Bronchial epithelial cell (primary cell): ENCODE measurements around the gene ACOX3. TPM values are rescaled to one million over a fixed set of nuclear protein-coding genes. Genes with fewer than 3 reads are reported as not detected.

ENCODE experiments used
- DNase-seq: peaks from one replicate; pipeline ENCODE4 v3.0.0-alpha.2; 2010; ENCODE audit warnings: low read depth
- FAIRE-seq: peaks from 2 replicates; lab custom pipeline; 2011; peaks lifted over from hg19 to GRCh38; lab: Jason Lieb, UNC
- H3K27me3 ChIP-seq: 2 replicates; pipeline ENCODE4 v1.5.1; 2011; ENCODE audit warnings: low read length; ENCODE audit not compliant: control insufficient read depth, insufficient read depth
- H3K36me3 ChIP-seq: 2 replicates; pipeline ENCODE4 v1.5.1; 2011; ENCODE audit warnings: low read length; ENCODE audit not compliant: control insufficient read depth, insufficient read depth
- H3K4me3 ChIP-seq: 2 replicates; pipeline ENCODE4 v1.5.1; 2011; ENCODE audit warnings: mild to moderate bottlenecking, low read depth, low read length, control low read depth
- total RNA-seq: library from RNA; depleted of rRNA; stranded (reverse); fragments of >200 nt; gene quantifications from 2 replicates; pipeline ENCODE4 v1.2.1, GENCODE V29; 2014
- TF ChIP-seq, protein P1 (sequence below): IDR thresholded peaks from 2 replicates; pipeline ENCODE4 v1.5.1; 2011; ENCODE audit warnings: mild to moderate bottlenecking, moderate library complexity, low read length, control low read depth, inconsistent platforms; ENCODE audit not compliant: insufficient read depth, severe bottlenecking

The ACOX3 gene
- total RNA-seq, 1 donor from 2014 or later = 12.4 TPM

DNA sequence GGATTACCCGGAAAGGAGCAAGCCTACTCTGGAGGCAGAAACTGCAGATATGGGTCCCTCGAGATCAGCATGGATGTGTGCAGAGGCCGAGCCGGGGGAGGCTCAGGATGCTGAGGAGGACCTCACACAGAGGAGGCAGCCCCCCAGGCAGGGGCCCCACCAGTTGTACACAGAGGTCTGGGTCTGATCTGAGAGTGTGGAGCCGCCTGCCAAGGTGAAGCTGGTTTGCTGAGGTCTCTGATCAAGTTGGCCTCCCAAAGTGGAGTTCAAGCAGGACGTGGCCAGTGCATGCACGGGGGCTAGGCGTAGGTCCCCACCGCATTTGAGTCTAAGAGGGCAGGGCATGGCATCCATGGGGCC, 35.0 kb downstream of the ACOX3 start:
- Histone ChIP-seq H3K36me3 (peaks cover 13% of the 10 kb centered on the region), H3K27me3 (no peaks in the 10 kb centered on the region), H3K4me3 (no peak overlapping the region)
- TF ChIP-seq, protein P1, sequence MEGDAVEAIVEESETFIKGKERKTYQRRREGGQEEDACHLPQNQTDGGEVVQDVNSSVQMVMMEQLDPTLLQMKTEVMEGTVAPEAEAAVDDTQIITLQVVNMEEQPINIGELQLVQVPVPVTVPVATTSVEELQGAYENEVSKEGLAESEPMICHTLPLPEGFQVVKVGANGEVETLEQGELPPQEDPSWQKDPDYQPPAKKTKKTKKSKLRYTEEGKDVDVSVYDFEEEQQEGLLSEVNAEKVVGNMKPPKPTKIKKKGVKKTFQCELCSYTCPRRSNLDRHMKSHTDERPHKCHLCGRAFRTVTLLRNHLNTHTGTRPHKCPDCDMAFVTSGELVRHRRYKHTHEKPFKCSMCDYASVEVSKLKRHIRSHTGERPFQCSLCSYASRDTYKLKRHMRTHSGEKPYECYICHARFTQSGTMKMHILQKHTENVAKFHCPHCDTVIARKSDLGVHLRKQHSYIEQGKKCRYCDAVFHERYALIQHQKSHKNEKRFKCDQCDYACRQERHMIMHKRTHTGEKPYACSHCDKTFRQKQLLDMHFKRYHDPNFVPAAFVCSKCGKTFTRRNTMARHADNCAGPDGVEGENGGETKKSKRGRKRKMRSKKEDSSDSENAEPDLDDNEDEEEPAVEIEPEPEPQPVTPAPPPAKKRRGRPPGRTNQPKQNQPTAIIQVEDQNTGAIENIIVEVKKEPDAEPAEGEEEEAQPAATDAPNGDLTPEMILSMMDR = no peak
- DNase-seq (no peak), FAIRE-seq (no peak)

DNA sequence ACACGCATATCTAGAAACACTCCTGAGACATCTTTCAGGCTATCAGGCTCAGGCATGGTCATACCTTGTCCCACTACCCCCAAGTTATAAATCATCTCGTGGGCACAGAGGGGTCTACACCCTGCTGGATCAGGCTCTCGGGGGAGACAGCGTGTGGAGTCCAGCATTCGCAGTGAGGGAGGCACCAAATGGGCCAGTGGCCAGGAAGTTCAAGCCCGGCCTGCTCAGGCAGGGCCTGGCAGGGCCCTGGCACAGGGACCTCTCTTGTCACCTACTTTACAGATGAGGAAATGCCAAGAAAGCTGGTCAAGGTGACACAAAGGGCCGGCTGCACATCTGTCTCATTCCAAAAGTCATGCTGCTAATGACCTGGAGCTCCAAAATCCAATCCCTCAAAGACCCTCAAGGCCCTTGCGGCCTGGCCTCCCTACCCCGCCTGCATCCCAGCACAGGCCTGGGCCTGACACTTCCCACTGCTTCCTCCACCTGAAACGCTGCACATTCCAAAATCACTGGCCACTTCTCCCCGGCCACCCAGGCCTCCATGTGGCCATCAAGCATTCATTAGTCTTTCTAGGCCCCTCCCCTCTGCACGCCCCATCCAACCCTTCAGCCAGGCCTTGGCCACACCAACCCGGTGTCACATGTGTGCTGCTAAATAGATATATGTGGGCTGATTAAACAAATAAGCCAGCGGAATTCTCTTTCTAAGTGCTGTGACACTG, 35.6 kb downstream of the ACOX3 start:
- H3K27me3 ChIP-seq = no peaks in the 10 kb centered on the region
- peaks cover 13% of the 10 kb centered on the region for H3K36me3 ChIP-seq
- H3K4me3 ChIP-seq = no peak overlapping the region
- no peak for DNase-seq
- no peak for FAIRE-seq
- TF ChIP-seq, protein P1 = no peak

DNA sequence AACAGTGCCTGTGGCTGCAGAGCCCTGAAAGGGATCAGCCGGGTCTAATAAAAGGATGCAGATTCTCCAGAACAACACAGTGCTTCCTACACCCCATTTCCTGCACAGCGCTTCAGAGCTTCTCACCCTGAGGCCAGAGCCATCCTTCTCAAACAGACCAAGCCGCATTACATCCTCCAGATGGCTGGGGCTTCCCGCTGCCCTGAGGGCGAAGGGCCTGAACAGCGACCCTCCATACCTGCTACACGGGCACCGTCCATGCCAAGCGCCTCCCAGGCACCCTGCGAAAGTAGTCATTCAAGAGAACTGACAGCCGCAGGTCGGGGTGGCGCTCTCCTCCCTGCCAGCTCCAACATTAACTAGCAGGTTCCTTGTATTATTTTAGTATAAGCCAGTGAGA, 36.5 kb downstream of the ACOX3 start:
- no peak for DNase-seq
- H3K4me3 ChIP-seq = no peak overlapping the region
- no peaks in the 10 kb centered on the region for H3K27me3 ChIP-seq
- TF ChIP-seq, protein P1 = no peak
- no peak for FAIRE-seq
- peaks cover 14% of the 10 kb centered on the region for H3K36me3 ChIP-seq

DNA sequence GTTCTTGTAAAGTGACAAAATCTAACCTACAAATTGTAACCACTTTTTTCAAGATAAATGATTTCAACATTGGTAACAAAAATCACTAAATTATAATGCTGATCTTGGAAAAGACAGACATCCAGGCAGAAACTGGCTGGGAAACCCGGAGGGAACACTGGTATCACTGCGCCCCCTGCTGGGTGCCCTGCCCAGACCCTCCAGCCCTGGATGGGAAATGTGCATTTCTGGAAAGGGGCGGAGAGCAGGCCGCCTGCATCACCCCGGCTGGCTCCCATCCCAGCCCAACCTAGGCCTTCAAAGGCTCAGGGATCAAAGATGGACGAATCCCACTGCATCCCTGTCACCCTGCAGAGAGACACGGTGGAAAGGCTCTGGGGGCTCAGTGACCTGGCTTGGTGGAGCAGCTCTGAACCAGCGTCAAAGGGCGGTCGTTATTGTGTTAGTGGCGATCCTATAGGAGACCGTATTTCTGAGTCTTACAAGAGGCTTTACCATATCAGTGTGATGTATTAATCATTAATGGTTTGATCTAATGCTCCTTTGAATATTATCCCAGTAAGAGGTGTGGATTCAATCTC, 37.3 kb downstream of the ACOX3 start:
- TF ChIP-seq, protein P1 = peak; percentile 84
- H3K4me3 ChIP-seq = no peak overlapping the region
- FAIRE-seq (no peak), DNase-seq (peak; percentile 49)
- H3K27me3 ChIP-seq = no peaks in the 10 kb centered on the region
- peaks cover 15% of the 10 kb centered on the region for H3K36me3 ChIP-seq

DNA sequence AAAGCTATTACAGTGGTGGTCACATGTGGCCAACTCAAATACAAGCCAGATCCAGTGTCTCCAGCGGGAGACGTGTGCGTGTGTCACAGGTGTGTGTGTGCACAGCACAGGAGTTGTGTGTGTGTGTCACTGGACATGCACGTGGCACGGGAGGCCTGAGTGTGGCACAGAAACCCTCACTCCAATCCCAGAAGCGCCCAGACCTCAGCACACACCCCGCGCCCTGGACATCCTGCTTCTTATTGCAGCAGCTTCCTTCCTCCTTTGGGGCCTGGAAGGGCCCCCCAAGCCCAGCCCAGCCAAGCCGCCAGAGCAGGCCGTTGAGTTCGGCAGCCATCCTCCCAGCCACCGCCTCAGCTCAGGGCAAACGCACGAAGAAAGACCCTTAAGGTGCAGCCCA, 37.9 kb downstream of the ACOX3 start:
- TF ChIP-seq, protein P1 = no peak
- Histone ChIP-seq H3K27me3 (no peaks in the 10 kb centered on the region), H3K4me3 (no peak overlapping the region), H3K36me3 (peaks cover 15% of the 10 kb centered on the region)
- FAIRE-seq (no peak), DNase-seq (no peak)
